Measurements from ENCODE around the gene MYO7B.

The MYO7B gene

DNA sequence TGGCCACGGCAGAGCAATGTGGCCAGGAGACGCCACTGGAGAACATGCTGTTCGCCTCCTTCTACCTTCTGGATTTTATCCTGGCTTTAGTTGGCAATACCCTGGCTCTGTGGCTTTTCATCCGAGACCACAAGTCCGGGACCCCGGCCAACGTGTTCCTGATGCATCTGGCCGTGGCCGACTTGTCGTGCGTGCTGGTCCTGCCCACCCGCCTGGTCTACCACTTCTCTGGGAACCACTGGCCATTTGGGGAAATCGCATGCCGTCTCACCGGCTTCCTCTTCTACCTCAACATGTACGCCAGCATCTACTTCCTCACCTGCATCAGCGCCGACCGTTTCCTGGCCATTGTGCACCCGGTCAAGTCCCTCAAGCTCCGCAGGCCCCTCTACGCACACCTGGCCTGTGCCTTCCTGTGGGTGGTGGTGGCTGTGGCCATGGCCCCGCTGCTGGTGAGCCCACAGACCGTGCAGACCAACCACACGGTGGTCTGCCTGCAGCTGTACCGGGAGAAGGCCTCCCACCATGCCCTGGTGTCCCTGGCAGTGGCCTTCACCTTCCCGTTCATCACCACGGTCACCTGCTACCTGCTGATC is 115.4 kb downstream of the MYO7B start:
- DNase-seq (ENCODE audit: low read depth): no peak

DNA sequence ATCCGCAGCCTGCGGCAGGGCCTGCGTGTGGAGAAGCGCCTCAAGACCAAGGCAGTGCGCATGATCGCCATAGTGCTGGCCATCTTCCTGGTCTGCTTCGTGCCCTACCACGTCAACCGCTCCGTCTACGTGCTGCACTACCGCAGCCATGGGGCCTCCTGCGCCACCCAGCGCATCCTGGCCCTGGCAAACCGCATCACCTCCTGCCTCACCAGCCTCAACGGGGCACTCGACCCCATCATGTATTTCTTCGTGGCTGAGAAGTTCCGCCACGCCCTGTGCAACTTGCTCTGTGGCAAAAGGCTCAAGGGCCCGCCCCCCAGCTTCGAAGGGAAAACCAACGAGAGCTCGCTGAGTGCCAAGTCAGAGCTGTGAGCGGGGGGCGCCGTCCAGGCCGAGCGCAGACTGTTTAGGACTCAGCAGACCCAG is 115.9 kb downstream of the MYO7B start:
- DNase-seq (ENCODE audit: low read depth): no peak

- no peak for DNase-seq (ENCODE audit: low read depth)
These were observed 116.6 kb downstream of the MYO7B start for GRCh38 chr2:127651971-127652550.

DNA sequence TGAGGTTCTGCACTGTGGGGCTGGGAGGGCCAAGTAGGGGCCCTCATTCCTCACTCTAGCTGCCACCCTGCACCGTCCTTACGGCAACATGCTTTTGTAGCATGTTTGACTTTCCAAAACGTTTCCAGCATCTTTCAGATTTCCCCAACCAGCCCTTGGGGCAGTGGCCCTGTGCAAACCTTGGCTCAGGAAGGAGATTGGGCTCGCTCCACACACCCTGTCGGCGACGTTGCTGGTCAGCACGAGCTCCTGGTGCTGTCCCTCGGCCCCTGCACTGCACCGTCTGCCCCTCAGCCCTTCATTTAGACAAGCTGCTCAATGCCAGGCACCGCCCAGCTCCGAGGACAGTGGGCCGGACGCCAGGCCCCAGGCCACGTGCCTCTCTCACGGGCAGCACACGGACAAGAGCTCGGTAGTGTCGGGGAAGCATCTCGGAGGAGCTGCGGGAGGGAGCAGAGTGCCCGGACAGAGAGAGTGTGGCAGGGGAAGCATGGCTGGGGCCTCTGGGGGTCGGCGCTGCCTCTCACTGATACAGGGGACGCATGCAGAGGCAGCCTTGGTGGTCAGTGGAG is 117.4 kb downstream of the MYO7B start:
- DNase-seq (ENCODE audit: low read depth): no peak

- no peak for DNase-seq (ENCODE audit: low read depth)
These were observed 118.1 kb downstream of the MYO7B start for GRCh38 chr2:127653421-127654083.

DNA sequence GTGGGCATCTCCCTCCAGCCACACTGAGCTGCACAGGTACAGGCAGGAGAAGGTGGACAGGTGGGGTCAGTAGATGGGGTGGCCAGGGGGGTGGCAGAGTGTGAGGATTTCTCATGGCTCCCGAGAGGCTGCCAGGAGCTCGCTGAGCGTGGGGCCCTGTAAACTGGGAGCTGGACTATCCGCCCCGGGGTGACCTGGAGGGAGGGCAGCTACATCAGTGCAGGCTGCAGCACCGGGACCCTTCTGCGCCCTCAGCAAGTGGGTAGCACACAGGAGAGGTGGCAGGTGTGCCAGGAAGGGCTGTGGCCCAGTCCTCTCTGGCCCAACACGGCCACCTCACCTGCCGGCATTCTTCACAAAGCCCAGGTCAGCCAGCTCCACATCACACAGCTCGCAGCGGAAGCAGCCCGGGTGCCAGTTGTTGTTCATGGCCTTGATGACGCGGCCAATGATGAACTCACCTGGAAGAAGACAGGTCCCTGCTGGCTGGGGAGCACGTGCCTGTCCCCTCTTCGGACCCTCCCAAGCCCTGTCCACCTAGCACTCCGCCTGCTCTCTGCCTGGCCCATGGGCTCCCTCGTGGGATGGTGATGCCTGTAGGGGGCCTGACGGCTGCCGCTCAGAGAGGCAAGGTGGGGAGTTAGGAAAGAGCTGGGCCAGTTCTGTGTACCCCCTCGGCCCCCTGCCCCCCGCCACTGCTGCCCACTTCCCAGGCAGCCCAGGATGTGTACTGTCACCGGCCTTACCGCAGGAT is 118.8 kb downstream of the MYO7B start:
- no peak for DNase-seq (ENCODE audit: low read depth)

DNA sequence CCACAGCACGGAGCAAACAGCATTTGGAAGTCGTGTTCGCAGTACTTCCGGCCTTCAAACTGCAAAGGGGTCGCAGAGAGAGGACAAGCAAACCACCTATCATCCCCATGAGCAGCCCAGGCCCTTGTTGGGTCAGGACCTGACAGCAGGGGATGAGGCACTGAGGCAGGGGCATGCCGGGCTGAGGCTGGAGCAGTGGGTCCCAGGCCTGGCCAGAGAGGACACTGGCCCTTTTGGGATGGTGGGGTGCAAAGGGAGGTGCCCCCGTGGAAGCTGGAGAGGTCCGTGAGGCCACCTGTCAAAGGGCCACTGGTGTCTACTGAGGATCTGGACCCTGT is 119.3 kb downstream of the MYO7B start:
- no peak for DNase-seq (ENCODE audit: low read depth)

DNA sequence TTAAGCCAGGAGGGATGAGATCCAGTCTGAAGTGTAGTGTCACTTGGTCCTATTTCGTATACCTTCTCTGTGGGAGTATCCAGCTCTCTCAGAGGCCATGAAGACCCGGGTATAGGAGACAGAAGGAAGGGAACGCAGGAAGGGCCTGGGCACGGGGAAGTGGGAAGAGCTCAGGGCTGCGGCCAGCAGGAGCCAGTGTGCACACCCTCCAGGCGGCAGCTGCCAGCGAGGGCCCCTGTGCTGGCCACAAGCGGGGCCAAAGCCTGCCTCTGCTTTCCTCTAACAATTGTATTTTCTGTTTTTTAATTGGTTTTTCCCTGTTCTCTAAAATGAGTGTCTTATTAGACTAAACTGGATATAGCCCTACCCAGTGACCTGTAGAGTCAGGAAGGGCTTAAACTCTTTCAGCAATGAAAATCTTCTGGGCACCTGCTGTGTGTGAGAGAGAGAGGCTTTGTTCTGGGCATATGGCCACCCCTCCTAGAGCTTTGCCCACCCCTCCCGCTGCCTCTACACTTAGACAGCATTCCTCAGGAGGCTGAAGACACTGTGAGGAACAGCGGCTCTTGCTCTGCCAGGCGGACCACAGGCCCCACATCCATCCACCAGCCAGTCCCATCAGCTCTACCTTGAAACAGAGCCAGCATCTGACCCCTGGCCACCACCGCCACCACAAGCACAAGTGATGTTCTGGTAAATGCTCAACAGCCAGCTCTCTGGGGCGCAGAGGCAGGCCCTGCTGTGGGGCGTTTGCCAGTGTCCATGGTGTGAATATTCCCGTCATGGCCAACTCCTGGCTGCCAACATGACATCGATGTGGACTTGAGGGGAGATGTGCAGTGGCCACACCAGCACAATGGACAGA is 120.0 kb downstream of the MYO7B start:
- no peak for DNase-seq (ENCODE audit: low read depth)

DNA sequence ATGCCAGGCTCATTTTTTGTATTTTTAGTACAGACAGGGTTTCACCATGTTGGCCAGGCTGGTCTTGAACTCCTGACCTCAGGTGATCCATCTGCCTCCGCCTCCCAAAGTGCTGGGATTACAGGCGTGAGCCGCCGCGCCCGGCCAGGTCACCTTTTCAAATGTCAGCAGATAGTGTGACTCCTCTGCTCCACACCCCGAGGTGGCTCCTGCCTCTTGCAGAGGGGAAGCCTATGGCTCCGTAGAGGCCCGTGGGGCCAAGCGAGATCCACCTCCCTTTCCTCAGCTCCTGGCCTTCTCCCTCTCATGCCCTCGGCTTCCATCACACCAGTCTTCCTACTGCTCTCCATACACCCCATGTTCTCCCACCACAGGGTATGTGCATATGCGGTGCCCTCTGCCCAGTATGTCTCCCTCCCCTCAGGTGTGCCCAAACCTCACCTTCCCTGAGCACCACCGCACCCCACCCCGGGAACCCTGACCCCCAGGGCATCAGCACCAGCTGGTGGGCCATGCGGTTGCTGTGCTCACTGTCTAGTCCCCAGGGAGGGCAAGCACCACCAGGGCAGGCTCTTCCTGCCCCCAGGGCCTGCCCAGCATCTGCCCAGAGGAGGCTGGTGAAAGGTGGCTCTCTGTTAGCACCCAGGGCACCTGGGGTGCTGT is 121.2 kb downstream of the MYO7B start:
- no peak for DNase-seq (ENCODE audit: low read depth)

- DNase-seq (ENCODE audit: low read depth): no peak
These were observed 121.7 kb downstream of the MYO7B start for GRCh38 chr2:127657232-127657595.

DNA sequence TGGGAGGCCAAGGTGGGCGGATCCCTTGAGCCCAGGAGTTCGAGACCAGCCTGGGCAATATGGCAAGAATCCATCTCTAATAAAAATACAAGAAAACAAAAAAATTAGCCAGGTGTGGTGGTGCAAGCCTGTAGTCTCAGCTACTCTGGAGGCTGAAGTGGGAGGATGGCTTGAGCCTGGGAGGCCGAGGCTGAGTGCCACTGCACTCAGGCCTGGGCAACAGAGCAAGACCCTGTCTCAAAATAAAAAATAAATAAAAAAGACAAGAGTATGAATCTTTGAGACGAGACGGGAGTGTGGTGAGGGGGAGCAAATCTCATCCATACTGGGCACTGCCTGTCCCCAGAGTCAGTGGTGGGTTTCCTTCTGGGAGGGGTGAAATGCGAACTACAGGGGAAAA is 122.7 kb downstream of the MYO7B start:
- DNase-seq (ENCODE audit: low read depth): no peak

DNA sequence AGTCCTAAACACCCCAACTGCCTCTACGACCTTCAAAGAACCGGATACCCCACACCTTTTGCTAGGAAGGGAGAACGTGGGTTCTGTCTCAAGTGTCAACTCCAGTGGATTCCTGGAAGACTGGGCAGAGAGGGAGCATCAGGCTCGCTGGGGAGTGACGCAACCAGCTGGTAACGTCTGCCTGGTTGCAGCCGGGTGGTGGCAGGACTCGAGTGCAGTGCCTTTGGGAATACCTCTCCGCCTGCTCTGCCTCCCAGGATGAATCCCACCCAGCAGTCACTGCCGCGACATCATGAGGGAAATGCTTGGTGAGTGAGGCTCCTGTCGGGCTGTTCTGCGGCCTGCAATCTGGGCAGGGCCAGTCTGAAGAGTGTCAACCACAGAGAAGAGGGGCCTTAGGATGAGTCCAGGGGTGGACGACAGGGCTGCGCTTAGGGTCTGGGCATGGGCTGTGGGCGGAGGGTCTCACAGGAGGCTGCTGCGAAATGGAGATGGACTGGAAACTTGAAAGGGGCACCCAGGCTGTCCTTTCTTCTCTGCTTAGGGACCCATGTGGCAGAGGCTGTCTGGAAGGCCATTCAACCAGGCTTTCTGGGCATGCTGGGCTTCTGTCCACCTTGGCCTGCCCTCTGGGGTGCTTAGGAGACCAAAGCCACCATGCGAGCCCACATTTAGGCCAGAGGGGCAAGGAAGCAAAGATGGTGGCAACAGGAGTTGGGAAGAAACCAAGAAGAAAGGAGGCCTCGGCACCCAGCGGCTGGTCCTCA is 123.3 kb downstream of the MYO7B start:
- no peak for DNase-seq (ENCODE audit: low read depth)

DNA sequence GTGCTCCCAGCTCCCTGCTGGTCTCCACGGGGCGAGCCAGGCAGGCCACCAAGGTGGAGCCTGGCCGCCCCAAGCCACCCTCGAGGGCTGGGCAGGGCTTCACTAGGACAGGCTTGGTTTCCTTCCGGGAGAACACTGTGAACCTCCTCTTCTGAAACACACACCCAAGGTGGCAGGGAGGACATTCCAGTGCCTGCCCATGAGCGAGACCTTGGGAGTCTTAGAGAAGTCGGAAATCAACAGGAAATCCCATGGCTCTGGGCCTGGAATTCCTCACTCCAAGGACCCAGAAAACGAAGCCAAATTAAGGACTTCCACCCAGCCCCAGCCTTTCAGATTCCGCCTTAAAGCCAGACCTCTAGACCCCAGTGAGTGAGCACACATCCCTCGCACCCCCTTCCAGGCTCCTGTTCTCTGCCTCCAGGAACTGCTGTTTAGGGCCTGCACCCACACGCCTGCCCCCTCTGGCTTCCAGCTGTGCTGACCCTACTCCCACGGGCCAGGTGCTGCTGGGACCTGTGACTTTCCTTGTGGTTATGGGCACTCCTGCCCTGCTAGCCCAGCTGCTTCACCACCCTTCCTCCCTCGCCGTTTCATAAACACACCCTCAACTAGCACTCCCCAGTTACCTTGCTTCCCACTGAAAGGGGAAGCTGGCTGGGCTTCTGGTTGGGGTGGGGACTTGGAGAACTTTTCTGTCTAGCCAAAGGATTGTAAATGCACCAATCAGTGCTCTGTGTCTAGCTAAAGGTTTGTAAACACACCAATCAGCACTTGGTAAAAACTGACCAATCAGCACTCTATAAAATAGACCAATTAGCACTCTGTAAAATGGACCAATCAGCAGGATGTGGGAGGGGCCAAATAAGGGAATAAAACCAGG is 124.2 kb downstream of the MYO7B start:
- DNase-seq (ENCODE audit: low read depth): no peak

DNA sequence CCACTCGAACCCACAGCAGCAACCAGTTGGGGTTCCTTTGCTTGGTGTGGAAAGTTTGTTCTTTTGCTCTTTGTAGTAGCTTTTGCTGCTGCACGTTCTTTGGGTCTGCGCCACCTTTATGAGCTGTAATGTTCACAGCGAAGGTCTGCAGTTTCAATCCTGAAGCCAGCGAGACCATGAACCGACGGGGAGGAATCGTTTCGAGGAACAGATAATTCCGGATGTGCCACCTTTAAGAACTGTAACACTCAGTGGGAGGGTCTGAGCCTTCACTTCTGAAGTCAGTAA is 124.8 kb downstream of the MYO7B start:
- DNase-seq (ENCODE audit: low read depth): no peak

- DNase-seq (ENCODE audit: low read depth): no peak
These were observed 125.7 kb downstream of the MYO7B start for GRCh38 chr2:127661072-127661649.

GRCh38 chr2:127661949-127662510 is 126.5 kb downstream of the MYO7B start:
- no peak for DNase-seq (ENCODE audit: low read depth)

- no peak for DNase-seq (ENCODE audit: low read depth)
These were observed 127.6 kb downstream of the MYO7B start for GRCh38 chr2:127662937-127663565.

DNA sequence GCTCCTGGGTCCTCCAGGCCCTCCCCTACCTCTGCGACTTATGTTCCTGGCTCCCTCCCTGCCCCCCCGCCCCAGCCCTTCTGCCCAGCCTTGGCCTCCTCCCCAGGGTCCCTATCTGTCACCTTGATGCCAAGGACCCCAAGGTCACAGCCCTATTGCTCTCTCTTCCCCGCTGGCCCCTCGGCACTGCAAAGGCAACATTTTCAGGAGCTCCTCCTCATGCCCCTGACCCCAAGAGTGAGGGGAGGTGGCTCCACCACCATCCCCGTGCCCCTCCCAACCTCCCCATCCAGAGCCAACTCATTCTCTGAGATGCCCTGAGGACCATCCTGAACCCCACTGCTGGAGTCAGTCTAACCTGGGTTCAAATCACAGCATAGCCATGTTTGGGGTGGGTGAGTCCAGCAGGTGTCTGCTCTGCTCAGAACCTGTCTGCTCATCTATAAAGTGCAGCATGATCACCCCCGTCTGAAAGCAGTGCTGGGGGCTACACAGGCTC is 128.1 kb downstream of the MYO7B start:
- no peak for DNase-seq (ENCODE audit: low read depth)
